Activated CD4-positive, alpha-beta T cell treated with anti-CD3 and anti-CD28 coated beads, Interleukin-2, amount 50 U/mL, for 24 hours (primary cell): Measurements from ENCODE around the gene LRRC34.

ENCODE experiments used
- DNase-seq, 2 donors: peaks; one replicate each; pipeline ENCODE4 v3.0.0-alpha.2; 2020; ENCODE audit warnings: low read depth in 1 of 2, low spot score in 1 of 2

The LRRC34 gene

GRCh38 chr3:169812332-169813235 is at the start of gene LRRC34, which contains the start of gene LRRIQ4:
Gene LRRC34, minus strand, starts transcription at chr3:169812904. Its CDS starts 356 bp downstream, at chr3:169812548.
Gene LRRIQ4, plus strand, starts transcription at chr3:169812870. Its CDS starts 9,052 bp downstream, at chr3:169821922.
- DNase-seq: peak; percentile 27 to 67

- no peak for DNase-seq
Measured at GRCh38 chr3:169861871-169862270, 49.2 kb upstream of the LRRC34 start.

GRCh38 chr3:169857811-169858210 is 45.1 kb upstream of the LRRC34 start:
- DNase-seq: no peak

- DNase-seq: no peak
Measured at GRCh38 chr3:169855514-169855913, 42.8 kb upstream of the LRRC34 start.

GRCh38 chr3:169850618-169851017 is 37.9 kb upstream of the LRRC34 start:
- DNase-seq: no peak

GRCh38 chr3:169848741-169849140 is 36.0 kb upstream of the LRRC34 start:
- DNase-seq: no peak

GRCh38 chr3:169847896-169848295 is 35.2 kb upstream of the LRRC34 start:
- no peak for DNase-seq

GRCh38 chr3:169846458-169847193 is 33.9 kb upstream of the LRRC34 start:
- DNase-seq: no peak

GRCh38 chr3:169842960-169843359 is 30.3 kb upstream of the LRRC34 start:
- no peak for DNase-seq

GRCh38 chr3:169841171-169841570 is 28.5 kb upstream of the LRRC34 start:
- no peak for DNase-seq

- DNase-seq: no peak
Measured at GRCh38 chr3:169838511-169839030, 25.9 kb upstream of the LRRC34 start.

GRCh38 chr3:169836942-169837275 is 24.2 kb upstream of the LRRC34 start:
- no peak for DNase-seq

- DNase-seq: no peak
Measured at GRCh38 chr3:169836078-169836941, 23.6 kb upstream of the LRRC34 start.

GRCh38 chr3:169835533-169835932 is 22.8 kb upstream of the LRRC34 start:
- no peak for DNase-seq

GRCh38 chr3:169827712-169828111 is 15.0 kb upstream of the LRRC34 start:
- DNase-seq: no peak

- DNase-seq: no peak
Measured at GRCh38 chr3:169825316-169825715, 12.6 kb upstream of the LRRC34 start.

GRCh38 chr3:169822983-169823382 is 10.3 kb upstream of the LRRC34 start:
- DNase-seq: no peak

- no peak for DNase-seq
Measured at GRCh38 chr3:169822540-169822939, 9.8 kb upstream of the LRRC34 start.

- no peak for DNase-seq
Measured at GRCh38 chr3:169822091-169822490, 9.4 kb upstream of the LRRC34 start.

- DNase-seq: no peak
Measured at GRCh38 chr3:169818316-169818715, 5.6 kb upstream of the LRRC34 start.

GRCh38 chr3:169815590-169816150 is 3.0 kb upstream of the LRRC34 start:
- DNase-seq: no peak
